ENCODE measurements around the gene GJA1.

GRCh38 chr6:121413879-121414278 lies 21.6 kb upstream of the GJA1 start:
- TF ChIP-seq MAX (IDR thresholded peaks at IDR 0.05) (no peak), EP300 (IDR thresholded peaks at IDR 0.05; ENCODE audit: borderline replicate concordance) (no peak), TAF1 (IDR thresholded peaks at IDR 0.05; ENCODE audit: low read depth) (no peak), FOXM1 (IDR thresholded peaks at IDR 0.05; ENCODE audit: borderline replicate concordance, low read depth) (no peak), REST (IDR thresholded peaks at IDR 0.05; ENCODE audit: low read depth) (no peak), RAD21 (IDR thresholded peaks at IDR 0.05; ENCODE audit: low read depth) (no peak), EGR1 (IDR thresholded peaks at IDR 0.05) (no peak), NFIC (IDR thresholded peaks at IDR 0.05) (no peak), YY1 (IDR thresholded peaks at IDR 0.05; ENCODE audit: low read depth) (no peak)
